Caco-2 (cell line): ENCODE measurements around the gene HAUS2. TPM values are rescaled to one million over a fixed set of nuclear protein-coding genes. Genes with fewer than 3 reads are reported as not detected.

Source experiments
- BruUV-seq: library from RNA; stranded (reverse); fragments of 400-500 nt; replicated peaks from 2 replicates; lab custom pipeline; 2021; lab: Mats Ljungman, UMichigan
- CTCF ChIA-PET: fragments of 300-600 bp; sonication (Branson Sonifier 250); formaldehyde crosslinking; loops from one replicate; lab custom pipeline; 2022; ENCODE audit warnings: antibody characterized with exemption; lab: Charles Lee
- POLR2A ChIA-PET: fragments of 300-600 bp; sonication (Branson Sonifier 250); formaldehyde crosslinking; loops from one replicate; lab custom pipeline; 2022; ENCODE audit warnings: antibody characterized with exemption; lab: Charles Lee
- DNase-seq, 2 experiments: peaks; one replicate each; pipeline versions ENCODE4 v3.0.0 to v3.0.0-alpha.2; 2020 to 2022
- H3K27me3 ChIP-seq: replicated peaks from 2 replicates; pipeline ENCODE4 v1.6.0; 2011; ENCODE audit warnings: low read length; ENCODE audit not compliant: control insufficient read depth, insufficient read depth
- H3K36me3 ChIP-seq: 2 replicates; pipeline ENCODE4 v1.5.1; 2011; ENCODE audit warnings: low read length; ENCODE audit not compliant: control insufficient read depth, insufficient read depth
- H3K4me1 ChIP-seq: fragments of 250-450 bp; sonication (Bioruptor Pico); 2 replicates; pipeline ENCODE4 v1.5.1; 2020; ENCODE audit warnings: mild to moderate bottlenecking
- H3K4me3 ChIP-seq: 2 replicates; pipeline ENCODE4 v1.5.1; 2011; ENCODE audit warnings: low read depth, mild to moderate bottlenecking, control low read depth, low read length
- H3K9me3 ChIP-seq: fragments of 250-450 bp; sonication (Bioruptor Pico); 2 replicates; pipeline ENCODE4 v1.5.1; 2020; ENCODE audit warnings: mild to moderate bottlenecking, moderate library complexity
- H3K27ac Mint-ChIP-seq: one replicate; pipeline ENCODE4 v1.8.0; 2022; ENCODE audit warnings: mixed read lengths; ENCODE audit not compliant: unreplicated experiment
- H3K27me3 Mint-ChIP-seq: one replicate; pipeline ENCODE4 v1.8.0; 2022; ENCODE audit warnings: mixed read lengths; ENCODE audit not compliant: insufficient read depth, unreplicated experiment
- H3K36me3 Mint-ChIP-seq: one replicate; pipeline ENCODE4 v1.8.0; 2022; ENCODE audit warnings: mild to moderate bottlenecking, mixed read lengths; ENCODE audit not compliant: insufficient read depth, unreplicated experiment
- H3K4me1 Mint-ChIP-seq: one replicate; pipeline ENCODE4 v1.8.0; 2022; ENCODE audit warnings: low read depth, mixed read lengths; ENCODE audit not compliant: unreplicated experiment
- H3K4me3 Mint-ChIP-seq: one replicate; pipeline ENCODE4 v1.8.0; 2022; ENCODE audit warnings: mild to moderate bottlenecking, moderate library complexity, mixed read lengths; ENCODE audit not compliant: unreplicated experiment
- H3K9me3 Mint-ChIP-seq: one replicate; pipeline ENCODE4 v1.8.0; 2022; ENCODE audit warnings: mixed read lengths; ENCODE audit not compliant: unreplicated experiment
- intact Hi-C: fragments of 100-400 bp; cut with micrococcal nuclease; formaldehyde crosslinking; loops from one replicate; pipeline ENCODE4 v1.10.0; 2022; ENCODE audit not compliant: unreplicated experiment
- total RNA-seq: library from RNA; stranded (reverse); gene quantifications from 2 replicates; pipeline ENCODE4 v1.2.3, GENCODE V29; 2022
- TF ChIP-seq, protein P1 (sequence below), 2 experiments: fragments of 200-600 bp in 1 of 2; IDR thresholded peaks; 1 replicate in 1 of 2; 2 replicates in 1 of 2; pipeline versions ENCODE4 v1.5.1 to v1.8.0; 2011 to 2022; ENCODE audit warnings: antibody characterized with exemption in 1 of 2, control low read depth in 1 of 2, inconsistent platforms in 1 of 2, low read depth in 1 of 2, low read length in 1 of 2, mild to moderate bottlenecking in 1 of 2, moderate library complexity in 1 of 2; ENCODE audit not compliant: insufficient read depth in 1 of 2, severe bottlenecking in 1 of 2, unreplicated experiment in 1 of 2

Gene HAUS2
- total RNA-seq, 1 experiment from 2014 or later, result 35.7 TPM

DNA sequence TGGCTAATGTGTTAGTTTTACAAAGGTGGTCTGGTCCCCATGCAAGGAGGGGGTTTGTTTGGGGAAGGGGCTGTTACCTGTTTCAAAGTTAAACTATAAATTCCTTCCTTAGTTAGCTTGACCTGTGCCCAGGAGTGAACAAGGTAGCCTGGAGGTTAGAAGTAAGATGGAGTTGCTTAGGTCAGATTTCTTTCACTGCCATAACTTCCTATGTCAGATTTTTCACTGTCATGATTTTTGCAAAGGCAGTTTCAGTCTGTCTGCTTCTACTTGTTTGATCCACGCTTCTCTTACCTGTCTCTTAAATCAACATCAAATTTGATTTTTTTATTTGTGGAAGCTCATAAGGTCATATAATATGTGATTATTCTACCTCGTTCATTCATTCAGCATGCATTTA, 55.3 kb downstream of the HAUS2 start:
- Mint-ChIP-seq H3K36me3 (no peaks in the 10 kb centered on the region), H3K9me3 (peaks cover 9% of the 10 kb centered on the region), H3K4me3 (no peak overlapping the region), H3K27ac (no peak overlapping the region), H3K4me1 (no peaks in the 10 kb centered on the region), H3K27me3 (peaks cover 3% of the 10 kb centered on the region)
- intact Hi-C loops, result no loop called here
- BruUV-seq, result no TSS peak
- Histone ChIP-seq H3K4me3 (no peak overlapping the region), H3K4me1 (no peaks in the 10 kb centered on the region), H3K27me3 (no peaks in the 10 kb centered on the region; the same call in 1 of the 2 replicates), H3K9me3 (no peaks in the 10 kb centered on the region), H3K36me3 (no peaks in the 10 kb centered on the region)
- TF ChIP-seq, protein P1, sequence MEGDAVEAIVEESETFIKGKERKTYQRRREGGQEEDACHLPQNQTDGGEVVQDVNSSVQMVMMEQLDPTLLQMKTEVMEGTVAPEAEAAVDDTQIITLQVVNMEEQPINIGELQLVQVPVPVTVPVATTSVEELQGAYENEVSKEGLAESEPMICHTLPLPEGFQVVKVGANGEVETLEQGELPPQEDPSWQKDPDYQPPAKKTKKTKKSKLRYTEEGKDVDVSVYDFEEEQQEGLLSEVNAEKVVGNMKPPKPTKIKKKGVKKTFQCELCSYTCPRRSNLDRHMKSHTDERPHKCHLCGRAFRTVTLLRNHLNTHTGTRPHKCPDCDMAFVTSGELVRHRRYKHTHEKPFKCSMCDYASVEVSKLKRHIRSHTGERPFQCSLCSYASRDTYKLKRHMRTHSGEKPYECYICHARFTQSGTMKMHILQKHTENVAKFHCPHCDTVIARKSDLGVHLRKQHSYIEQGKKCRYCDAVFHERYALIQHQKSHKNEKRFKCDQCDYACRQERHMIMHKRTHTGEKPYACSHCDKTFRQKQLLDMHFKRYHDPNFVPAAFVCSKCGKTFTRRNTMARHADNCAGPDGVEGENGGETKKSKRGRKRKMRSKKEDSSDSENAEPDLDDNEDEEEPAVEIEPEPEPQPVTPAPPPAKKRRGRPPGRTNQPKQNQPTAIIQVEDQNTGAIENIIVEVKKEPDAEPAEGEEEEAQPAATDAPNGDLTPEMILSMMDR (IDR thresholded peaks at IDR 0.05; ENCODE audit: insufficient read depth in 1 of 2, low read depth in 1 of 2, low read length in 1 of 2, severe bottlenecking in 1 of 2, unreplicated experiment in 1 of 2), result no peak
- CTCF ChIA-PET, result no interaction called here
- no peak for DNase-seq
- POLR2A ChIA-PET, result no interaction called here

DNA sequence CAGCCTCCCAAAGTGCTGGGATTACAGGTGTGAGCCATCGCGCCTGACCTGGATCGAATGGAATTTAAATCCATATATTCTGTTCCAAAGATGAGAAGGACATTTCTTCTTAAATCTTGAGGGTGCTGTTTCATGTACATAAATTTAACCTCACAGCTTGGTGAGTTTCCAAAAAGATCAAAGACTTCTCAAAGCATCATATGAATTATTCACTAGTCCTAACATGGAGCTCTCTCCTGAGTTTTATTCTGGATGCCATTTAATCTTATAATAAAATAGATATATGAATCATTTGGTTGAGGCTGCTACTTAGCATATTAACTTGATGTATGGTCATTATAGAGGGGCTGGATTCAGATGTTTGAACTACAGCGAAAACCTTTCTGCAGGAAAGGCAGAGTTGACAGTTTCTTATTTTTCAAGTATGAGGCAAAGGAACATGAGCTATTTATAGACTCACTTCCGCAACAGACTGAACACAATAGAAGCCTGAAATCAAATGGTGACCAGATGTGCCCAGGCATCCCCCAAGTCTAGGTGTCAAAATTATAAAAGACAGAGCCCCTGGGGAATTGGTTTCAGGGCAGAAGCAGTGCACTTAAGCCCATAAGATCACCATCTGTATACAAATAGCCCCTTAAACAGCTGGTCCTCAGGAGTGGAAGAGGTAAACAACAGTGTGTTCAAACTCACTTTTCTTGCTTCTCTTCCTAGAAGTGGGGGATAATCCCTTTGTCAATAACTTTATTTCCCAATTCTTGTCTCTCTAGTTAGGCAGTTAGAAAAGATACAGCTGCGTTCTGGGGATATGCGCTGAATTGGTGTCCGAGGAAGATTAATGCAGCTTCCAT, 56.5 kb downstream of the HAUS2 start:
- CTCF ChIA-PET, result interaction anchor here (1.0 kb wide), 1 partner anchor 13 kb away, joined by 3 read pairs; no protein-coding TSS in a partner anchor
- peaks cover 9% of the 10 kb centered on the region for H3K9me3 Mint-ChIP-seq

DNA sequence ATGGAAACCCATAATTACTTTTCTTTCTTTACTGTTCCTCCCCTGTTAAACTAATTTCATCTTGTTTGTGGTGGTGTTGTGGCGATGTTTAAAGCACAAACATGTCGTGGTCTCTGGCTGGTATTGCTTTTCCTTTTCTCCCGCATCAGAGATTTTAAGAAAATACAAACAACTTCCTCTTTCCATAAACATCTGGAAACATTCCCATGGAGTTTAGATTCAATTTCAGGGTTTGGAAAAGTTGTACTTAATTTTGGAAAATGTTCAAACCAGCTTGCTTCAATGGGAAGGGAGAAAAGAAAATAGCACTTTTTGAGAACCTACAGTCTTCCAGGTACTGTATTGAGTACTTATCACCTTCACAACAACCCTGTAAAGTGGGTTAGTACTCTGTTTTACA, 57.2 kb downstream of the HAUS2 start:
- H3K36me3 ChIP-seq, result no peaks in the 10 kb centered on the region
- H3K9me3 Mint-ChIP-seq, result peaks cover 9% of the 10 kb centered on the region
- DNase-seq, result no peak
- H3K4me3 ChIP-seq, result no peak overlapping the region
- H3K4me1 ChIP-seq, result no peaks in the 10 kb centered on the region
- TF ChIP-seq, protein P1 (IDR thresholded peaks at IDR 0.05; ENCODE audit: insufficient read depth in 1 of 2, low read depth in 1 of 2, low read length in 1 of 2, severe bottlenecking in 1 of 2, unreplicated experiment in 1 of 2), result no peak
- BruUV-seq, result no TSS peak
- peaks cover 3% of the 10 kb centered on the region for H3K27me3 Mint-ChIP-seq
- no peak overlapping the region for H3K27ac Mint-ChIP-seq
- no peaks in the 10 kb centered on the region for H3K36me3 Mint-ChIP-seq
- H3K9me3 ChIP-seq, result no peaks in the 10 kb centered on the region
- H3K4me1 Mint-ChIP-seq, result no peaks in the 10 kb centered on the region
- no peaks in the 10 kb centered on the region; the same call in 1 of the 2 replicates for H3K27me3 ChIP-seq
- no peak overlapping the region for H3K4me3 Mint-ChIP-seq
- intact Hi-C loops, result no loop called here
- ChIA-PET POLR2A (no interaction called here), CTCF (interaction anchor here (1.0 kb wide), 1 partner anchor 14 kb away, joined by 3 read pairs; no protein-coding TSS in a partner anchor)

More for the DNA sequence above, 56.5 kb downstream of the HAUS2 start:
- intact Hi-C loops, result no loop called here
- POLR2A ChIA-PET, result no interaction called here
- no peaks in the 10 kb centered on the region for H3K36me3 ChIP-seq
- no peaks in the 10 kb centered on the region for H3K9me3 ChIP-seq
- no peak overlapping the region for H3K4me3 ChIP-seq
- no peak overlapping the region for H3K27ac Mint-ChIP-seq
- no peaks in the 10 kb centered on the region for H3K4me1 Mint-ChIP-seq
- no peaks in the 10 kb centered on the region for H3K36me3 Mint-ChIP-seq
- no peaks in the 10 kb centered on the region; the same call in 1 of the 2 replicates for H3K27me3 ChIP-seq
- no peaks in the 10 kb centered on the region for H3K4me1 ChIP-seq
- TF ChIP-seq, protein P1 (IDR thresholded peaks at IDR 0.05; ENCODE audit: insufficient read depth in 1 of 2, low read depth in 1 of 2, low read length in 1 of 2, severe bottlenecking in 1 of 2, unreplicated experiment in 1 of 2), result no peak
- peaks cover 3% of the 10 kb centered on the region for H3K27me3 Mint-ChIP-seq
- no peak overlapping the region for H3K4me3 Mint-ChIP-seq
- no TSS peak for BruUV-seq
- no peak for DNase-seq
